HUES6 (cell line): Measurements from ENCODE around the gene MOCS2.
"Not testable (repeated sequence)": the region's sequence is repeated elsewhere in the genome, so short reads cannot be mapped to it uniquely, and the experiment has no call there.

Experiments used
- H3K27ac ChIP-seq: 2 replicates; pipeline ENCODE4 v1.7.0; 2013; ENCODE audit warnings: low read depth, mild to moderate bottlenecking, low read length, inconsistent platforms
- H3K27me3 ChIP-seq: 2 replicates; pipeline ENCODE4 v1.6.1; 2013; ENCODE audit warnings: low read length; ENCODE audit not compliant: control insufficient read depth, insufficient read depth
- H3K36me3 ChIP-seq: 2 replicates; pipeline ENCODE4 v1.6.1; 2013; ENCODE audit warnings: low read length; ENCODE audit not compliant: control insufficient read depth, insufficient read depth
- H3K4me1 ChIP-seq: 2 replicates; pipeline ENCODE4 v1.6.1; 2013; ENCODE audit warnings: low read length; ENCODE audit not compliant: control insufficient read depth, insufficient read depth
- H3K4me3 ChIP-seq: 2 replicates; pipeline ENCODE4 v1.5.1; 2013; ENCODE audit warnings: low read depth, low read length
- H3K9ac ChIP-seq: one replicate; pipeline ENCODE4 v1.6.1; 2013; ENCODE audit warnings: mild to moderate bottlenecking, low read length
- H3K9me3 ChIP-seq: 2 replicates; pipeline ENCODE4 v1.6.1; 2013; ENCODE audit warnings: low read depth, low read length; ENCODE audit not compliant: control insufficient read depth, insufficient read depth

The MOCS2 gene

GRCh38 chr5:53114988-53115387, 5.4 kb upstream of the MOCS2 start:
- H3K36me3 ChIP-seq, result no peaks in the 10 kb centered on the region
- no peak overlapping the region for H3K9ac ChIP-seq
- H3K4me3 ChIP-seq, result no peak overlapping the region
- H3K4me1 ChIP-seq, result 0 out of 2 replicates have a peak, but pooled peaks cover 11% of the 10 kb centered on the region
- H3K27me3 ChIP-seq, result no peaks in the 10 kb centered on the region
- no peak overlapping the region for H3K27ac ChIP-seq
- 0 out of 2 replicates have a peak, but pooled peaks cover 2% of the 10 kb centered on the region for H3K9me3 ChIP-seq

- no peaks in the 10 kb centered on the region for H3K27me3 ChIP-seq
- 0 out of 2 replicates have a peak, but pooled peaks cover 2% of the 10 kb centered on the region for H3K9me3 ChIP-seq
- H3K4me1 ChIP-seq, result 0 out of 2 replicates have a peak, but pooled peaks cover 11% of the 10 kb centered on the region
- H3K27ac ChIP-seq, result no peak overlapping the region
- H3K36me3 ChIP-seq, result no peaks in the 10 kb centered on the region
- H3K9ac ChIP-seq, result no peak overlapping the region
- no peak overlapping the region for H3K4me3 ChIP-seq
Measured at GRCh38 chr5:53113947-53114346, 4.4 kb upstream of the MOCS2 start.

GRCh38 chr5:53112909-53113308, 3.4 kb upstream of the MOCS2 start:
- Histone ChIP-seq H3K9me3 (0 out of 2 replicates have a peak, but pooled peaks cover 2% of the 10 kb centered on the region), H3K27me3 (no peaks in the 10 kb centered on the region), H3K36me3 (no peaks in the 10 kb centered on the region), H3K27ac (no peak overlapping the region), H3K4me1 (0 out of 2 replicates have a peak, but pooled peaks cover 11% of the 10 kb centered on the region), H3K4me3 (no peak overlapping the region), H3K9ac (no peak overlapping the region)

GRCh38 chr5:53112307-53112706, 2.8 kb upstream of the MOCS2 start:
- H3K27me3 ChIP-seq, H3K36me3 ChIP-seq, H3K4me3 ChIP-seq, H3K27ac ChIP-seq, H3K9me3 ChIP-seq, H3K9ac ChIP-seq: not testable (repeated sequence)
- H3K4me1 ChIP-seq, result 0 out of 2 replicates have a peak, but pooled peaks cover 11% of the 10 kb centered on the region

GRCh38 chr5:53111139-53111538, 1.6 kb upstream of the MOCS2 start:
- Histone ChIP-seq H3K9me3 (0 out of 2 replicates have a peak, but pooled peaks cover 2% of the 10 kb centered on the region), H3K4me3 (no peak overlapping the region), H3K27me3 (no peaks in the 10 kb centered on the region), H3K9ac (no peak overlapping the region), H3K36me3 (0 out of 2 replicates have a peak, but pooled peaks cover 2% of the 10 kb centered on the region), H3K27ac (no peak overlapping the region), H3K4me1 (0 out of 2 replicates have a peak, but pooled peaks cover 11% of the 10 kb centered on the region)

GRCh38 chr5:53110156-53110555, 599 bp upstream of the MOCS2 start:
- 0 out of 2 replicates have a peak, but pooled peaks cover 2% of the 10 kb centered on the region for H3K9me3 ChIP-seq
- H3K4me3 ChIP-seq, result peak overlapping the region; percentile 78
- H3K9ac ChIP-seq, result peak overlapping the region; percentile 79
- H3K27ac ChIP-seq, result no peak overlapping the region
- H3K4me1 ChIP-seq, result 0 out of 2 replicates have a peak, but pooled peaks cover 11% of the 10 kb centered on the region
- no peaks in the 10 kb centered on the region for H3K27me3 ChIP-seq
- H3K36me3 ChIP-seq, result 0 out of 2 replicates have a peak, but pooled peaks cover 2% of the 10 kb centered on the region

- Histone ChIP-seq H3K27me3 (no peaks in the 10 kb centered on the region), H3K4me1 (0 out of 2 replicates have a peak, but pooled peaks cover 7% of the 10 kb centered on the region), H3K4me3 (peak overlapping the region; percentile 78), H3K36me3 (0 out of 2 replicates have a peak, but pooled peaks cover 2% of the 10 kb centered on the region), H3K9ac (no peak overlapping the region), H3K27ac (no peak overlapping the region), H3K9me3 (0 out of 2 replicates have a peak, but pooled peaks cover 2% of the 10 kb centered on the region)
Measured at GRCh38 chr5:53109056-53109442, 508 bp downstream of the MOCS2 start.

- Histone ChIP-seq H3K36me3 (peaks cover 2% of the 10 kb centered on the region; the same call in 1 of the 2 replicates), H3K27ac (no peak overlapping the region), H3K4me1 (0 out of 2 replicates have a peak, but pooled peaks cover 5% of the 10 kb centered on the region), H3K9ac (no peak overlapping the region), H3K27me3 (no peaks in the 10 kb centered on the region), H3K4me3 (no peak overlapping the region), H3K9me3 (no peaks in the 10 kb centered on the region)
Measured at GRCh38 chr5:53105611-53106300, 3.8 kb downstream of the MOCS2 start.

GRCh38 chr5:53100606-53101005, 9.0 kb downstream of the MOCS2 start:
- H3K27me3 ChIP-seq, result no peaks in the 10 kb centered on the region
- no peaks in the 10 kb centered on the region for H3K4me1 ChIP-seq
- H3K4me3 ChIP-seq, result no peak overlapping the region
- H3K27ac ChIP-seq, result no peak overlapping the region
- peaks cover 11% of the 10 kb centered on the region for H3K36me3 ChIP-seq
- H3K9me3 ChIP-seq, result no peaks in the 10 kb centered on the region
- no peak overlapping the region for H3K9ac ChIP-seq

GRCh38 chr5:53099546-53099945, 10.0 kb downstream of the MOCS2 start:
- Histone ChIP-seq H3K36me3 (peaks cover 11% of the 10 kb centered on the region), H3K4me1 (no peaks in the 10 kb centered on the region), H3K9ac (no peak overlapping the region), H3K27me3 (no peaks in the 10 kb centered on the region), H3K27ac (no peak overlapping the region), H3K4me3 (no peak overlapping the region), H3K9me3 (no peaks in the 10 kb centered on the region)

GRCh38 chr5:53095931-53096525, 13.5 kb downstream of the MOCS2 start:
- no peak overlapping the region for H3K4me3 ChIP-seq
- no peaks in the 10 kb centered on the region for H3K4me1 ChIP-seq
- no peaks in the 10 kb centered on the region for H3K27me3 ChIP-seq
- no peaks in the 10 kb centered on the region for H3K9me3 ChIP-seq
- no peak overlapping the region for H3K27ac ChIP-seq
- peaks cover 11% of the 10 kb centered on the region for H3K36me3 ChIP-seq
- no peak overlapping the region for H3K9ac ChIP-seq
